ENCODE measurements around the gene SDK1. TPM values are rescaled to one million over a fixed set of nuclear protein-coding genes. Genes with fewer than 3 reads are reported as not detected.
"Not testable (repeated sequence)": the region's sequence is repeated elsewhere in the genome, so short reads cannot be mapped to it uniquely, and the experiment has no call there.

The SDK1 gene
- total RNA-seq, 1 donor from 2014 or later = 7.5 TPM

DNA sequence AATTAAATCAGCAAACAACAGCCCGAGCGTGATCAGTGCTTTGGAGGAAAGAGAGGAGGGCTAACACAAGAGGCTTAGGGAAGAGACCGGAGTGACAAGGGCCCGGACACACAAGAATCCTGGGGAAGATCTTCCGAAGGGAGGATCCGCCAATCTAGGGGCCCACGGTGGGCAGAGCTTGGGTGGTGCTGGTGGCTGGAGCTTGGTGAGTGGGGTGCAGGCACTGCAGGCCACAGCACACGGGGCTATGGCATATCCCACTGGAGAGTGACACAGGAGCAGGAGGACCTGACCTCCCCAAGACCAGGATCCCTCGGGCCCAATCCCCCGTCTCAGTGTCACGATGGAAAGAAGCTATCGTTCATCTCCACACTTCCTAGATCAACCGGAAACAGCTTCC lies 909.8 kb downstream of the SDK1 start:
- no peak for DNase-seq (ENCODE audit: low spot score)

DNA sequence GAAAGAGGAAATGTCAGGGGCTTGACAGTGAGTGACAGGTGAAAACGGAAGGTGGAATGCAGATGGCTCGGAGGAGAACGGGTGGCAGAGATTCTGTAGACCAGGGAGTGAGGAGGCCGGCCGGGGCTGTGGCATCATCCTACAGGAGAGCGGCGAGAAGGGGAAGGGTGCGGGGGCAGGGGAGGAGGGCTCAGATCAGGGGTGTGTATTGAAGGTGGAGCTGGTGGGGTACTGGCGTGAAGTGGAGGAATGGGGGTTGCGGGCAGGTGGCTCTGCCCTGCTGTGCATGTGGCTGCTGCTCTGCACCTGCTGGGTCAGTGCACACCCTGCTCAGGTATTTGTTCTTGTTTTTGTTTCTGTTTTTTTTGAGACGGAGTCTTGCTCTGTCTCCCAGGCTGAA lies 910.2 kb downstream of the SDK1 start:
- no peak for DNase-seq (ENCODE audit: low spot score)

- no peak for DNase-seq (ENCODE audit: low spot score)
Observed at GRCh38 chr7:4212376-4212775, 911.3 kb downstream of the SDK1 start.

DNA sequence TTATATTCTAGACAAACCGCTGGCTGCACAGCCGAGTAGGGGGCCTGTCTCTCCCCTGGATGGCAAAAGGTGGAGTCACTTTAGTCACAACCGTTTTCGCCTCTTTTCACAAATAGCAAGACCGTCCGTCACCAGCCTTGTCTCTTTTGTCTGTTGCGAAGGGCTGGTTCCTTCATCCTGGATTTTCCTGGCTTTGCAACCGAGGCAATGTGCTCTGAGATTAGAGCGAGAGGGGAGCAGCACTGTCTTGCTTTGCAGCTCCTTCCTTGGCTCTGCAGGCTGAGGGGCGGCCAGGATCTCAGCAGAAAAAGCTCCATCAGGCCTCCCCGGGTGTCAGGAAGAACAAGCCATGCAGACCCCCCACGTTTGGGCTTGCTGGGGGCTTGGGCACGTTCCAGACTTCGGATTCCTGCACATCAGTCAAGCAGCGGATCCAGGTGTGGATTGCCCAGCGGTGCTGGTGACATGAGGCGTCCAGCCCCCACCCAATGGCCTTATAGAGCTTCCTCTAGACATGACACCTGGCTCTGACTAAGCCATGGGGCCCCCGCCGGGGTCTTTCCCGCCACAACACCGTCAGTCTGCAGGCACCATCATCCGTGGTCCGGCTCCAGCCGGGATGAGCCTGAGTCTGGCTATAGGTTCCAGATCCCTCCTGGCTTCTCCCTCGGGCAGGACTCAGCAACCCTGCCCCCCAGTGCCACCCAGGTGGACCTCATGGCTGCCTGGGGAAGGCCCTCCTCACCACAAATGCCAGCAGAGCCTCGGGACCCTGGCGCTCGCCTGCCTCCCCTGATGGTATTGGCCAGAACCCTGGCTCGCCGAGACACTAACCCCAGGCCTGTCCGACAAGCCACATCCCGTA lies 913.5 kb downstream of the SDK1 start:
- DNase-seq (ENCODE audit: low spot score) = no peak

DNA sequence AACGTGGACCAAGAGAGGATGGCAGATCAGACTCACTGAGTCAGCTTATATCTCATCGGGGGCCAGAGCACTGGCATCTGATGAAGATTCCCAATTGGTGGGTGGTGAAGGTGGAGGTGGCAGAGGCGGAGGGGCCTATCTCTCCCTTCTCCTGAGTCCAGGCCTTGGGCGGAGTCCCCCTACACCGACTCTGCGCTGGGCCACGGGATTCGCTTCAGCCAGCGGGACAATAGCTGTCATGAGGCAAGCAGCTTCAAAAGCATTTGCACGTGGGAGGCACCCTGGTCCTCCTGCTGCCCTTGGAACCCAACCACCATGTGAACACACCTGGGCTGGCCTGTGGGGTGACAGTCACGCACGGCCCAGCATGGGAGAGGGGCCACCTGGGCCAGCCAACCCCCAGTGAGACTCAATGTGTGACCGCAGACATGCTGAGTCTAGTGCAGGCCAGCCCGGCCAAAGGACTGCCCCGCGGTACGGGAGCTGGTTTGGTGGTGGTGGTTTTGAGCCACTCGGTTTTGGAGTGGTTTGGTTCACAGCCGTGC lies 914.2 kb downstream of the SDK1 start:
- DNase-seq (ENCODE audit: low spot score) = no peak

DNA sequence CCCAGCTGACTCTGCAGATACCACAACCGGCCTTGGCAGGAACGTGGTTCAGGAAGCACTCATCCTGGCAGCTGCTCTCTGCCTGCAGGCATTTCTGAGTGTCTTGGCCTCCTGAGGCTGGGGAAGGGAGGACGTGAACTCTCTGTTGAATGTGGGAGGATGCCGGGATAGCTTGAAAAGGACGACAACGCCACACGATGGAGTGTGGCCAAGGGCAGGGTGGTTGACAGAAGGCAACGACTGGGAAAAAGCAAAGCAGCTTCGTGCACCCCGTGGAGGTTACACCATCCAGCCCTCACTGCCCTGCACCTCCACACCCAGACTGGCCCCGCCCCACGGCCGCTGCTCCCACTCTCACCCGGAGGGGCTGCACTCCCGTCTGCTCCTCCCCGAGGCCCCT lies 915.0 kb downstream of the SDK1 start:
- DNase-seq (ENCODE audit: low spot score) = no peak

DNA sequence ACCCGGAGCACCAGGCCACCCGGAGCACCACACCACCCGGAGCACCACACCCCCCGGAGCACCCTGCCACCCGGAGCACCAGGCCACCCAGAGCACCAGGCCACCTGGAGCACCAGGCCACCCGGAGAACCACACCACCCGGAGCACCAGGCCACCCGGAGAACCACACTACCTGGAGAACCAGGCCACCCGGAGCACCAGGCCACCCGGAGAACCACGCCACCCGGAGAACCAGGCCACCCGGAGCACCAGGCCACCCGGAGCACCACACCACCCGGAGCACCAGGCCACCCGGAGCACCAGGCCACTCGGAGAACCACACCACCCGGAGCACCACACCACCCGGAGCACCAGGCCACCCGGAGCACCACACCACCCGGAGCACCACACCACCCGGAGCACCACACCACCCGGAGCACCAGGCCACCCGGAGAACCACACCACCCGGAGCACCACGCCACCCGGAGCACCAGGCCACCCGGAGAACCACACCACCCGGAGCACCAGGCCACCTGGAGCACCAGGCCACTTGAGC lies 916.1 kb downstream of the SDK1 start:
- DNase-seq (ENCODE audit: low spot score) = not testable (repeated sequence)

- no peak for DNase-seq (ENCODE audit: low spot score)
Observed at GRCh38 chr7:4218481-4218880, 917.4 kb downstream of the SDK1 start.

GRCh38 chr7:4220011-4220410 lies 919.0 kb downstream of the SDK1 start:
- no peak for DNase-seq (ENCODE audit: low spot score)

GRCh38 chr7:4221043-4221442 lies 920.0 kb downstream of the SDK1 start:
- DNase-seq (ENCODE audit: low spot score) = no peak

- DNase-seq (ENCODE audit: low spot score) = no peak
Observed at GRCh38 chr7:4222676-4223075, 921.6 kb downstream of the SDK1 start.

DNA sequence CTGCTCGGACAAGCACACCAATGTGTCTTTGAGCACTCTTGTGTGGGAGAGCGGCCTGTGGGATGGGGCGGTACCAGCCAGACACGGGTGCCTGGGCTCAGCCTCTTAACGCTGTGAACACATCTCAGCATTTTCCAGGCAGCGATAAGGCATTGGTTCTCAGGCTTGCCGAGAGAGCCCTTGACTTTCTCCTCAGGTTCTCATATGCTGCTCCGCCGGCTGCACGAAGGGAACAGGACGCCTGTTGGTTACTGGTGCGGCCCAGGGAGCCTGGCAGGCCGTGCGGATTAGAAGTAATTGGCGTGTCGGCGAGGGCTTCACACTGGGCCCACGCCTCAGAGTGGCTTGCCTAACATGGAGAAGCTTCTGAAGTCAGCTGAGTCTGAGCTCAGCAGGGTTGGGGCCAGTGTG lies 924.3 kb downstream of the SDK1 start:
- DNase-seq (ENCODE audit: low spot score) = no peak

GRCh38 chr7:4225881-4226523 lies 925.0 kb downstream of the SDK1 start:
- DNase-seq (ENCODE audit: low spot score) = no peak

- no peak for DNase-seq (ENCODE audit: low spot score)
Observed at GRCh38 chr7:4226524-4226882, 925.5 kb downstream of the SDK1 start.

GRCh38 chr7:4227105-4228010 lies 926.3 kb downstream of the SDK1 start:
- DNase-seq (ENCODE audit: low spot score) = no peak

- DNase-seq (ENCODE audit: low spot score) = no peak
Observed at GRCh38 chr7:4230352-4230751, 929.3 kb downstream of the SDK1 start.

GRCh38 chr7:4233146-4233545 lies 932.1 kb downstream of the SDK1 start:
- peak; percentile 82 for DNase-seq (ENCODE audit: low spot score)

- peak; percentile 73 for DNase-seq (ENCODE audit: low spot score)
Observed at GRCh38 chr7:4233621-4234497, 932.8 kb downstream of the SDK1 start.

GRCh38 chr7:4234498-4234855 lies 933.4 kb downstream of the SDK1 start:
- DNase-seq (ENCODE audit: low spot score) = peak; percentile 83

GRCh38 chr7:4234886-4235285 lies 933.8 kb downstream of the SDK1 start:
- DNase-seq (ENCODE audit: low spot score) = peak; percentile 51

Measured in mesenteric fat pad (tissue), 1 donor.